Right hindlimb (tissue), 1 donor: ENCODE measurements around the gene PLA2G4F.

ENCODE experiments used
- DNase-seq: peaks from one replicate; pipeline ENCODE4 v3.0.0-alpha.2; 2018

The PLA2G4F gene

DNA sequence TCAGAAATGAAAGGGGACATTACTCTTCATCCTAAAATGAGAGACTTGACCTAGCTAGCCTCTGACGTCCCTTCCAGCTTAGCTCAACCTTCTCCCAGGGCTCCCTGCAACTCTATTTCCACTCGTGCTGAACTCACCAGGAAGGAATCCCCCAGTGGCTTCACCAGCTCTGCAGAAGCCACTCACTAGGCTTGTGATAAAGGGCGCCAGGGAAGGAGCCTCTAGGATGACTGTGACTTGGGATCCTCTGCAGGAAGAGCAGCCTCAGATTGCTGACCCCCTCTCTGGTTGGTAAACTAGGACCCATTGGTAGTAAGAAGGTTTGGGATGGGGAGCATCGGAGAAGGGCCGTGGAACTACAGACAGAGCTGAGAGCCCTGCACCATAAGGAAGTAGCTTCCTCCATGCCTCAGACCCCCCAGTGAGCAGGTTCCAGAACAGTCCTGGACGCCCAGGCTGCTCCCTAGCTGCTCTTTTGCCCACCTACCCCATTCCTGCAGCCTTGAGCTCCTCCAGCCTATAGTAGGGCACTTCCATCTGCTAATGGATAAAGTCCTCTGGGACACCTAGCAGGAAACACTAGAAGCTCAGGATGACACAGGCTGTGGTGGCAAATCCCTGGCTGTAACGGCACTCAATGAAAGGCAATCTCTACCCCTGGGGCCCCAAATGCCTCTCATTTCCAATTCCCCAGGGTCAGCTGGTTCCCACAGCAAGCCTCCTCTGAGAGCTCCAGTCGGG lies 26.0 kb downstream of the PLA2G4F start:
- DNase-seq = no peak

DNA sequence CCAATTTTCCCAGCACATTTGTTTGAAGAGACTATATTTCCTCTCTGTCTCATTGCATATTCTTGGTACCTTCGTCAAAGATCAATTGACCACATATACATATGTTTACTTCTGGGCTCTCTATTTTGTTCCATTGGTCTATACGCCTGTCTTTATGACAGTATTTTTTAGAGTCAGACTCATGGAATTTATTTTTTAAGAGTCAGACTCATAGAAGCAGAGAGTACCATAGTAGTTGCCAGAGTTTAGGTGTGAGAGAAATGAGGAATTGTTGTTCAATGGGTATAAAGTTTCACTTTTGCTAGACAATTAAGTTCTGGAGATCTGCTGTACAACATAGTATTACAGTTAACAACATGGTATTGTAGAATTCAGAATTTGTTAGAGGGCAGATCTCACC lies 27.1 kb downstream of the PLA2G4F start:
- no peak for DNase-seq

DNA sequence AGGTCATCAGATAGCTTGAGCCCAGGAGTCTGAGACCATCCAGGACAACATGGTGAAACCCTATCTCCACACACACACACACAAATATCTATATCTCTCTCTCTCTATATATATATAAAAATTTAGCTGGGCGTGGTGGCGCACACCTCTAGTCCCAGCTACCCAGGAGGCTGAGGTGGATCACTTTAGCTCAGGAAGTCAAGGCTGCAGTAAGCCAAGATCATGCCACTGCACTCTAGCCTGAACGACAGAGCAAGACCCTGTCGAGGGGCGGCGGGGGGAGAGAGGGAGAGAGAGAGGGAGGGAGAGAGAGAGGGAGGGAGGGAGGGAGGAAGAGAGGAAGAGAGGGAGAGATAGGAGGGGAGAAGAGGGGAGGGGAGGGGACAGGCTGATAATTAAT lies 28.0 kb downstream of the PLA2G4F start:
- DNase-seq = no peak

DNA sequence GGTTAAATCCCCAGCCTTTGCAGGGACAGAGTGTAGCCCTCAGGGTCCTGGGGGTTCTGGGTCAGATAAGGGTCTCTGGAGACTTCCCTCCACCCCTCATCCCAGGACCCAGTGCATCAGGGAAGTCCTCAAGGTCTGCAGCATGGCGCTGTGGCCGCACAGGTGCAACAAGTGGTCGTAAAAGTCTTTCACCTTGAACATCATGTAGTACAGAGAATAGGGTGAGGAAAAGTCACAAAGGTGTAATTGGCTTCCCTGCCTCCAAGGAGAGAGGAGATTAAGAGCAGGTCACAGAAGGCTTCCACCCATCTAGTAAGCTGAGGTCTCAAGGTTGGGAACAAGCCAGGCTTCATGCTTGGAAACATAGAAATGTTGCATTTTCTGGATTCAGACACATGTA lies 32.9 kb downstream of the PLA2G4F start:
- no peak for DNase-seq

DNA sequence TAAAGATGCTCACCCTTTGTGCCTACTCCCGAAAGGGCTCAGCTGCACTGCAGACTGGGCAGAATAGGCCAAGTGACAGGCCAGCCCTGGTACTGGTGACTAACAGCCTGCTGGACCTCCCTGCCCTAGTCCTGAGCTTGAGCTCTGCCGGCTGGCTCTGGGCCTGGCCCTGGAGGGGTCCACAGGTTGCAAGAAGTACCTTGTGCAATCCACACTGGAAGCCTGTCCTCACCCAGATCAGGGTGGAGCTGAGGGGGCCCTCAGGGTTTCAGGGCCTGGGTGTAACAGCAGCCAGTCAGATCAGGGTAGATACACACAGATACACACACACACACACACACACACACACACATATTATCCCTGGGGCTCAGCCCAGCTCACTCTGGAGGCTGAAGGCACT lies 34.8 kb downstream of the PLA2G4F start:
- no peak for DNase-seq

DNA sequence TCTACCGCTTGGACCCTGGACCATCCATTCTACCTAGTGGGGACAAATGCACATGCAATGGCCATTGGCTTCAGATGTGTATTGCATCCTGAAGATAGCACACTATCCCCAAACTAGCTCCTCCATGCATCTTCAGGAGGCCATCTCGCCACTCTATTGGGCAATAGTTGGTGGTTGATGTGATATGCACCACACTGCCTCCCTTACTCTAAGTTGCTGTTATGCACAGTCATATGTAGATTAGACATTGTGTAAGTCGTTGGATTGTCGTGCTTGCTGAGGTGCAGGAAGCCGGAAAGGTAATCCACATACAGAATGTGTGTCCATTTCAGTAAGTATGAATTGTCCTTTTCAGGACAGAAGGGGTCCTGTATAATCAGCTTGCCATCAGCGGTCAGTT lies 35.4 kb downstream of the PLA2G4F start:
- DNase-seq = no peak

DNA sequence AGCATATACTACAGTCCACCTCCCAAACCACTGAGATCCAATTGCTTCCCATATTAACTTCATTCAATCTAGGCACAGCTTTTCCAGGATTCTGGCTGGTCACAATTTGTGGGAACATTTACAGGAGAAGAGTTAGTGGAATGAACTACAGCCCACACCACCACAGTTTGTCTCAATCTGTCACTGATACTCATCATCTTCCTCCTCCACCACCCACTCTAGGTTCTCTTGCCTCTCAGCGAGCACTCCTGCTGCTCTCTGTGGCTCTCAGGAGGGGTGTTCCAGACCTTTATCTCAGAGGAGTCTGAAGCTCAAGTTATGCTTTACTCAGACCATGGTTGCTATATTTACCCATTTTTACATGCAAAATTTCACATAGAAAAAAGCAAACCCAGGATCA lies 36.2 kb downstream of the PLA2G4F start:
- DNase-seq = no peak

DNA sequence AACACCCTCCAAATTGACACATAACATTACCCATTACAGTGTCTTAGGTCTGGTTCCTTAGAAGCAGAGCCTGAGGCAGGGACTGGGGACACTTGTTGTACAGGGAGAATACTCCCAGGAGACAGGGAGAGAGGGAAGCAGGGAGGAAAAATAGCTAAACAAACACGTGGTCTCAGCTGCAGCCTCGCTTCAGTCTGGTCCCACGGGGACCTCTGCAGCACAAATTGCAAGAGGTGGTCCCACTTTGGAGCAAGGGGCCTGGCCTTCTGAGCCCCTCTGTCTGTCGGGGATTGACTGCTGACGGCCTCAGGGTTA lies 37.0 kb downstream of the PLA2G4F start:
- DNase-seq = no peak

DNA sequence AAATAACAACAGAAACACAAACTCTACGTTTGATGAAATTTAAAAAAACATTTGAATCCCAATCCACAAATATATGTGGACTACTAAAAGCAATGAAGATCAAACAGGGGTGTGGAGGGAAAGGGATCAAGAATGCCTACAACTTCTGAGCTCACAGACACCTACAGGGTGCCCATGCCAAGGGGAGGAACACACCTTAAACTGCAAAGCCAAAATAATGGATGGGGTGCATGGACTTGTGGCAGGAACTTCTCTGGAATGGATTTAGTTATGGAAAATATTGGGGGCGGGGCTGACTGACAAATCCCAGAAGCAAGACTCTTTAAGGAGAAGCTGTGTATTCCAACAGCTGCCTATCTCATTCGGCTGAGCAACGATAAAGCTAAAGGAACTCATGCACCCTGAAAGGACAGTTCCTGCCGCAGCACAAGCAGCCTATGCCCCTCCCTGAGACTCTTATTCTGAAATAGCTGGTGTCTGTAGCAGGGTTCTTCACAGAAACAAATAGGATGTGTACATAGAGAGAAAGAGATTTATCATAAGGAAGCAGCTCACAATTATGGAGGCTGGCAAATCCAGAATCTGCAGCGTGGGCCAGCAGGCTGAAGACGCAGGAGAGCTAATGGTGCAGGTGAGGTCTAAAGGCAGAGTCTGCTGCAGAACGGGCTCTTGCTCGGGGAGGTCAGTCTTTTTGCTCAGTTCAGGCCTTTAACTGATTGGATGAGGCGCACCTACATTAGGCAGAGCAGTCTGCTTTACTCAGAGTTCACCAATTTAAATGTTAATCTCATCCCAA lies 37.6 kb downstream of the PLA2G4F start:
- DNase-seq = no peak

DNA sequence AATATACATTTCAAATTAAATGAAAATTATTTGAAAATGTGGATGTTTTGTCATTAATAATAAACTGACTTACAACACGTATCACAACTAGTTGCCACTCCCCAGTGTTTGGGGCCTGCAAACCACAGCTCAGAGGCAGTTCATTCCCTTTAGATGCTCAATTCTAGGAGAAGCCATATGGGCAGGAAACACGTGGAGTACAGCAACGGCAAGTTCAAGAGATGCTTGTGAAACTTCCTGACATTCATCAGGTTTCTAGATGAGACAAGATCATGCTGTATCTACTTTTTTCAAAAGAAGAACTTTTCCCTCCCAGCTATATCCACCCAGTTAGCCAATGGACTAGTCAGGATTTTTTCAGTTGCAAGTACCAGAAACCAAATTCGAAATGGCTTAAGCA lies 44.5 kb downstream of the PLA2G4F start:
- no peak for DNase-seq

DNA sequence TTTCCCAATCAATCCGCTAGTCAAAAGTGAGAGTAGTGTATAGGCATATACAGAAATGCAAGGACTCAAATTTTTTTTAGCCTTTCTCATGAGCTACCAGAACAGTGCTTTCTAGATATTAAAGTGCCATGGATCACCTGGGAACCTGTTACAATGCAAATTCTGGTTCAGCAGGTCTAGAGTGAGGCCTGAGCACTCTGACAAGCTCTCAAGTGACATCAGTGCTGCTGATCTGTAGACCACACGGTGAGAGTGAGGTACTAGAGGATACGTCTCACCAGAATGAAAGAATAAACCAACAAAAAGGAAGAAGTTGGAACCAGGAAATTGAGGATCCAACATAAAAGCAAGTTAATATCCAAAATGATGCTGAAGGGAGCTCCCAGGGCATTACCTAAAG lies 46.1 kb downstream of the PLA2G4F start:
- DNase-seq = no peak

DNA sequence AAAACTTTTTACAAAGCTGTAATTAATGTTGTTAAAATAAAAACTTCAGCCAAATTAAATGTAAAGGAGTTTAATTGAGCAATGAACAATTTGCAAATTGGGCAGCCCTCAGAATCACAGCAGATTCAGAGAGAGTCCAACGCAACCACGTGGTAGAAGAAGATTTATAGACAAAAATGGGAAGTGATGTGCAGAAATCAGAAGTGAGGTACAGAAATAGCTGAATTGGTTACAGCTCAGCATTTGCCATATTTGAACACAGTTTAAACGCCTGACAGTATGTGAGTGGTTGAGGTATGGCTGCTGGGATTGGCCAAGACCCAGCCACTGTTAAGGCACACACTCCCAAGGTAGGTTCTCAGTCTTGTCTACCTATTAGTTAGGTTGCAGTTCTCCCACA lies 47.6 kb downstream of the PLA2G4F start:
- DNase-seq = no peak

DNA sequence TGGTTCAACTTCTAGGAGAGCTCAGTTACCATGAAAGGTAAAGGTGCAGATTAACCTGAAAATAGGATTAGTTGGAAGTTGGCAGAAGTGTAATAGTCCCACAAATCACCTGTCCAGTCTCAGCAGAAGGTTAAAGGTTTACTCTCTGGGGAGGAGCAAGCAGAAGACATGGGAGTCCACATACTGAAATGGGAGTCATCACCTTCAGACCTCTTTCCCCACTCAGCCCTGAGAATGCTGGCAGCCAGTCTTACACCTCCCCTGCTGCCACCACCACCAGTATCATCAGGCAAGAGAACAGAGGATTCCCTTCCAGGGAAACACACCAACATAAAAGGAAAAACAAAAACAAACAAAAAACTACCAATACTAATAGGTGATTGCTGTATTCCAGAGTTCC lies 48.2 kb downstream of the PLA2G4F start:
- DNase-seq = no peak

DNA sequence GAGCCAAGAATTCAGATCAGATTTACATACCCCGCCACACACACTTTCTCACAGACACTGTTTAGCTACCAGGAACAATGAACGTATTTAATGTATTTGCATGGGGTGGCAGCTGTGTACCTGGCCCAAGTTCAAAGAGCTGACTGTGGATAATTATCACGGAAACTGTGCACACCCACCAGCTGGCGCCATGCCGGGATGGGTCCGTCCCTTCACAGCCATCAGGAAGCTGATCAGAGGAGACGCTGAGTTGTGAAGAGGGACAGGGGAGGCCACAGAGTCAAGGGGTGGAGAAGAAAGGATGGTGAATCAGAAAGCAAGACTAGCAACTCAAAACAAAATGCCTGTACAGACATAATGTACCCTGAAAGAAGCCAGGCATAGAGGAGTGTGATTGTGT lies 49.0 kb downstream of the PLA2G4F start:
- DNase-seq = peak; percentile 48

DNA sequence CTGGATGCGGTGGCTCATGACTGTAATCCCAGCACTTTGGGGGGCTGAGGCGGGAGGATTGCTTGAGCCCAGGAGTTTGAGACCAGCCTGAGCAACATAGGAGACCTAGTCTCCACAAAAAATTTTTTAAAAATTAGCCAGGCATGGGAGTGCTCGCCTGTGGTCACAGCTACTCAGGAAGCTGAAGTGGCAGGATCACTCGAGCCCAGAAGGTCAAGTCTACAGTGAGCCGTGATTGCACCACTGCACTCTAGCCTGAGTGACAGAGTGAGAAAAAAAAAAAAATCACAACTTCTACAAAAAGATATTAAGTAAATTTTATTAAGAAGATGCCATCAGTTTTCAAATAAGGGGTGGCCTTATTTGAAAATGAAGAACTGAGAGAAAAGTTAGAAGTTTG lies 50.1 kb downstream of the PLA2G4F start:
- no peak for DNase-seq

DNA sequence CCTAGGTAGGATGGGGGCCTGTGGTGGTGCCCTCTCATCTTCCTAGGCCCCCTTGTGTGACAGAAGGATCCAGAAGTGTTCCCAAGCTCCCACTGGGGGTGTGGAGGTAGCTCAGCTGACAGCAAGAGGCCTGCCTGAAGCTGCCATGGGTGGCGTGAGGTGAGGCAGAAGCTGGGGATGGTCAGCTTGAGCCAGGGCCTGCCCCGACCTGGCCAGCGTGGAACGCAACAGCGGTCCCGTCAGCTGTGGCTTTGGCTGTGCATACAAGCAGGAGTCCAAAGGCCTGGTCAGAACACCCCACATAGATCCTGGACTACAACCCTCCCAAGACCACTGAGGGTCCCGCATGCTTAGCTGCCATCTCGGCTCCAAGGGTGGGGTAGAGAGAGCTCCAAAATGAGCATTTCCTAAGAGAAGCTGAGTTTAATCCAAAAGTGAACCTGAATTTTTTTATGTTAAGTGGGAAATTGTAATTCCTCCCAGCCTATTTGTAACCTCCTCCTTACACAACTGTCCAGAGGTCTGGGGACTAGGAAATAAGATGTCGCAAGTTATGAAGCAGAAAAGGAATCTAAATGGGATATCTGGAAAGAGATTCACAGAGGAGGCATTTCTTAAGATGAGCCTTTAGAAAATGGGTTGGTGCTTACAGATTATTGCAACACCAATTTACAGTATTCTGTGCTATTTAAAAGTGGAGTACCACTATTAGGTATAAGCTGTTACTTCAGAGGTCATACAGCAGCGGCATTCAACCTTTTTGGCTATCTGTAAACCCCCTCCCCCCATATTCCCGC lies 52.1 kb downstream of the PLA2G4F start:
- no peak for DNase-seq

DNA sequence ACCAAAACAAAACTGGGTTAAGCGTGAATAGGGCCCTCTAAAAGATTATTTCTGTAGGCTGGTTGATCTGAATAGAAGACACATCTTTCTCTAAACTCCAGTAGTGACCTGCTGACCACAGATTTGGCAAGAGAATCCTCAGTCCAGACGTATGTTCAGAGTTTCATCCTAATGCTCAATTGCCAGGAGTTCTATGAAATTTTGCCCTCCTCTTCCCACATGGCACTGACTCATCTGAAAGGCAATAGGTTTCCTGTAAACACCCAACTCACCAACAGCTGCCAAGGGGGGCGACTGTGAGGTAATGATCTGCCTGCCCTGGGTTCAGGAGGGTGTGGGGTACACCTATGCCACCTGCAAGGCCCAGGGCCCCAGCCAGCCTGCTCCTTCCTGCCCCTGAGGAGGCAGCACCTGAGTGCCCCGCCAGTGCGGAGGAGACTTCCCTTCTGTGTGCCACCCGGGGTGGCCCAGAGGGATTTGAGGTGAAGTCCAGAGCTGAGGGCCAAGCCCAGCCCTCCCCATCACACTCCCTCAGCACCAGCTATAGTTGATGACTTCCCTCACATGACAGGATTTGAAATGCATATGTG lies 53.7 kb downstream of the PLA2G4F start:
- no peak for DNase-seq

DNA sequence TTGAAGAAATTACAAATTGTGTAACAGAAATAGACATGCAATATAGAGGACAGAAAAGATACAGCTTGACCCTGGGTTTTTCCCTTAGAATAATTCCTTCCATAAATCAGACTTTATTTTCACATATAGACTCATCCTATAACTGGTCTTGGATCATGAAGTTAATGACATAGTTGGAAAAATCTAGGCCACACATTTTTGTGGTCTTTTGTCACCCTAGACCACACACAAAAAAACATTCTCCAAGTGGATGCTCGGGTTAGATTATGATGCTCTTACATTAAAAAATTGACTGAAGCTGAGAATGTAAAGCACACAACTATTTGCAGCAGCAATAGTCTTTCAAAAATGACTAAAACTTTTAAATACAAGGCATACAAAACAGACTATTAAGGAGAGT lies 54.6 kb downstream of the PLA2G4F start:
- DNase-seq = no peak

DNA sequence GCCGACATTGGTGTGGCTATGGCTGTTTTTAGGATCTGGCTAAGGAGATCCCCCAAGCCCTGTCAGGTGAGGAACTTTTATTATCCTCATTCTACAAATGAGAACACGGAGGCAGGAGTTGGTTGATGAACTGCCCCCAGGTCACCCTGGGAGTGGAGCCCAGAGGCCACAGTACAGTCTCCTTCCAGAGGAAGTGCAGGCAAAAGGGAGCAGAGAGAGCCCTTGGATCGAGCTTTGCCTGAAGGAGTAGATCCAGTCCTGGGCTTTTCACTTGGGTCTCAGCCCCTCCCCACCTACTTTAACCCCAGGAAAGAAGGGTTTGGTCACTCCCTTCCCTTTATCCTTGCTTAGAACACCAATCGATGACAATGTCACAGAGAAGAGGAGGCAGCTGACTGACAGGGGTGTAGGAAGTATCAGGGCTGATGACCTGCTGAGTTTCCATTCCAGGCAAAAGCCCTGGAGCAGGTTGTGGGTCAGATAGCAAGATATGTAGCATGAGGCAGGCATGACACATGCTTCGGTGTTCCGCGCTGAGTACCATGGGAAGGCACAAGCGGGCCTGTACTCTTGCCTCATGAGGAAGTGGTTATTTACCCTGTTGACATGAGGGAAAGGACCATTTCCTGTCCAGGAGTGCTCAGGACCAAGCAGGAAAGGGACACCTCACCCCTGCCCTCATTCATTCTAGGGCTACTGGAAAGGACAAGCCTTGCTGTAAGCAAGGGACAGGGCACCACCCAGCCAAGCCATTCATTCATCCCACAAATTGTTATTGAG lies 56.2 kb downstream of the PLA2G4F start:
- no peak for DNase-seq

DNA sequence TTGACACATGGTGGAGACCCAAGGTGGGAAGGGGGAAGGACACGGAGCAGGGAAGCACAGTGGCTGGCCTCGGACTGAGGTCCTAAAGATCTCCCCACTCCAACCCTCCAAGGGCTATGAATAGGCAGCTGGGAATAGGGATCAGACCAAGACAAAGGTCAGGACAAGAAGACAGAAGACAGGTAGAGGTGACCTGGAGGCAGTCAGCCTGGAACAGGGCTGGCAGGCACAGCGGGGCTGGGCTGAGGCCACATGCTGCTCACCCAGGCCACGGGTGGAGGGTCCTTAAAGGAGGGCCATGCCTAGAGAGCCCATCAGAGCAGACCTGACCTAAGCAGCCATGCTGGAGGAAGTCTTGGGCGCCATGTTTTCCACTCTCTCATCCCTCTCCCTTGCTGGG lies 59.4 kb downstream of the PLA2G4F start:
- no peak for DNase-seq

DNA sequence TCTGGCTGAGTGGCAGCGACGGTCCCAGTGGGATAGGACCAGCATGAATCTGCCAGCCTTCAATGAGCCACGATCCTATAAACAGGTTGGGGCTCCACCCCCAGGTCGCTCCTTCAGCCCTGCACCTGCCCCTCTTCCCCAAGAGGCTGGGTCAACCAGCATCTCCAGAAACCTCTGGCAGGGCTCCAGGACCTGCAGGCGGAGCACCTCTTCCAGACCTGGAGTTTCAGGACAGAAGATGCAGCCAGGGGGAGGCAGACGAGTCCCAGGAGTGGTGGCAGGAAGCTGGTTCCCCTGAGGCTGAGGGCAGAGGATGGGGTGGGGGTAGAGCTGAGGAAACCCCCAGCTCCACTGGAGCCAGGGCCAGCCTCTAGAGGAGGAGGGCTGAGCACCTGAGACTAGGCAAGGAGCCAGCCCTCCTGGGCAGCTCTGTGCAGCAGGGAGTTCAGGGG lies 61.9 kb downstream of the PLA2G4F start, which contains the start of gene PLA2G4D:
TSS of gene PLA2G4D (minus strand) at position 51 of the 452 bp plus-strand sequence. CDS start 103 bp downstream, outside the sequence.
- no peak for DNase-seq

DNA sequence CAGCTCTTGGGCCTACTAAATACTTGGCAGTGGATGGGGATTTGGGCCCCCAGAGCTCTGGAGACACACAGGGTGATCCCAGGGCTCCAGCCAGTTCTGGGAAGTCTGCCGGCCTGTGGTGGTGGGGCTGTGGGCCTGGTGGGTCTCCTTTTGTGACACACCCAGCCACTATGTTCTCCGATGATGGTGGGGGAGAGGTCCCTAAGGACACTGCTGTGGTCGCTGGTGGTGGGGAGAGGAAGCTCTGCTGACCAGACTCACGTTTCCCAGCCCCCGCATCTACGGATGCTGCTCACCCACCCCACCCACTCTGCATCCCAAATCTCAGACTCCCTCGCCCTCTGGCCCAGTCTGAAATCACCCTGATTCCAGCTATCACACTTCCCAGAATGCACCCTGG lies 62.5 kb downstream of the PLA2G4F start:
- no peak for DNase-seq
